ENCODE data around the gene CD82.

The CD82 gene

DNA sequence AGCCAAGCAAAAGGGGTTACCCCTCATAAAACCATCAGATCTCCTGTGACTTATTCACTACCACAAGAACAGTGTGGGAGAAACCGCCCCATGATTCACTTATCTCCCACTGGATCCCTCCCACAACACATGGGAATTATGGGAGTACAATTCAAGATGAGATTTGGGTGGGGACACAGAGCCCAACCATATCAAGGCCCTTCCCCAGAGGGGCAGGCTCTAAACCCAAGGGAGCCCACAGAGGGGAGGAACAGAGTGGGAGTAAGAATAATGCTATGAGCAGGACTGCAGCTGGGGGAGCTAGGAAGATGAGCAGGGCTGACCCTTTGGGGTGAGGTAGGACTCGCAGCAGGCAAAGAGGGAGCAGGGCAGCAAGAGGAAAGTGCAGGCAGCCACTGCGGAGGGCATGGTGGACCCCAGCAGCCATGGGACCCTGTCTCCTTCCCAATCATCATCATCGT, 59.3 kb downstream of the CD82 start:
- in situ Hi-C loops (cut with MboI; ENCODE audit: low sequenced_read_pairs): loop anchor here (10.0 to 25.0 kb wide), 3 partner anchors 290 to 463 kb away; no protein-coding TSS in a partner anchor

DNA sequence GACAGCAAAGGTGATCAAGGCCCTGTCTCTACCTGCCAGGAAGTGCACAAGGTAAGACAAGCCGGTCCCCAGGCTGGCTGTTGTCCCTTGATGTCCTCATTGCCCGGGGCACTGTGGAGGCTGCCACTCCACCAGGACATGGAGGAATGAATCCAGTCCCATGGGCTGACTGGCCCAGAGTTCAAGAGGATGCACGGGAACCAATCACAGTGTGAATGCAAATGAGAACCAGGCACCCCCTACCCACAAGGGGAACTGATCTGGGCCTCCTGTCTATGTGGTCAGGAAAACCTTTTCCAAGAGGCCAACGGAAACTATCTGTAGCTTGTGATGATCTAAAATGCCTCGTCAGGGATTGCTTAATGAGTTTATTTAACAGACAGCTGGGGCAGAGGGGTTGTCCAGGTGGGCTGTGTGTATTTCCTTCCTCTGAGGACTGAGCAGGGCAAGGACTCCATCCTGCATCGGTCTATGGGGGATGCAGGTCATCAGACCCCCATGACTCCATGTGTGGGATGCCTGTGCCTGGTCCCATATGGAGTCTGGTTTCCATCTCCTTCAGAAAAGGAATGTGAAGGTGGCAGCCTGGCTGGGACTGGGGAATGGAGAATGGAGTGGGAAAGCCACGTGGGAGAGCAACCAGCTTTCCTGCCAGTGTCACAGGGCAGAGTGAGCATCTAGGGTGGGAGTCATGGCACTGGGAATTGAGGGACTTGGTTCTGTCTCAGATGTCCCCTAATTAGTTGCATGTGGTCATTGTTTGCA, 60.5 kb downstream of the CD82 start:
- in situ Hi-C loops (cut with MboI; ENCODE audit: low sequenced_read_pairs): loop anchor here (10.0 to 25.0 kb wide), 2 partner anchors 289 to 339 kb away; no protein-coding TSS in a partner anchor

DNA sequence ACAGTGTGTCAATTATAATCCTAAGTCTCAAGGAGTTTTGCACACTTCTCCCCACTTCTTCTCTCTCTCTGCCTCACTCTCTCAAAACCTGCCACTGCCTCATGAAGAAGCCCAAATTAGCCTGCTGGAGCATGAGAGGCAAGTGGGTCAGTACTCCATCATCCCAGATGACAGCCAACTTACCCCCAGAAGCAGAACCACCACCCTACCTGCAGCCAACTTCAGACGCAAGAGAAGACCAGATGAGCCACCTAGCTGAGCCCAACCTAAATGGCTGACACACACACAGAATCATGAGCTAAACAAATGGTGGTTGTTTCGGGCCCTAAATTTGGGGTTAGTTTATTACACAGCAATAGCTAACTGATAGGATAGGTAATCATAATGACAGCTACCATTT, 61.2 kb downstream of the CD82 start:
- in situ Hi-C loops (cut with MboI; ENCODE audit: low sequenced_read_pairs): loop anchor here (10.0 to 25.0 kb wide), 2 partner anchors 288 to 339 kb away; no protein-coding TSS in a partner anchor

DNA sequence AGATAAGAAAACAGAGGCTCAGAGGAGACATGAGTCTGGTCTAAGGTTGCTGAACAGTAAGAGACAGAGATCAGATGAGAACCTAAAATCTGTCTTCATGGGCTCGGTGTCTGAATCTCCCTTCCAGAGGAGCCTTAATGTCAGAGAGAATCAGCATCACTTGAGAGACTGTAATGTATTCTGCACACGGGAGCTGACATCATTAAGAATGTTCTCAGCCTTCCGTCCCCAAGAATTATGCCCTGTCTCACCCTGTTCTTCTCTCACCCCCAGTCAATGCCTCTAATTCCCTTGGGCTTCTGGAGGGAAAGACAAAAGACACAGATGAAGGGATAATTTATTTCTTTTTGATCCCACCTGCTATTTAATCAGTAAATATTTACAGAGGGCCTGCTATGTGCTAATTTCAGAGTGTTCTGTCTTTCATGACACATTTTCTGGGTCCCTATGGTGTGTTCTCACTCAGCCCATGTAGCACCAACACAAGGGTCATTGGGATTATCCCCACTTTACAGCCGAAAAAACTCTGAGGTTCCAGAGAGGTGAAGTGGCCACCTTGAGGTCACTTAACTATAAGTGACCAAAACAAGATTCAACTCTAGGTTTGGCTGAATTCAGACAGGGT, 61.8 kb downstream of the CD82 start:
- in situ Hi-C loops (cut with MboI; ENCODE audit: low sequenced_read_pairs): loop anchor here (10.0 to 25.0 kb wide), 2 partner anchors 288 to 340 kb away; no protein-coding TSS in a partner anchor

DNA sequence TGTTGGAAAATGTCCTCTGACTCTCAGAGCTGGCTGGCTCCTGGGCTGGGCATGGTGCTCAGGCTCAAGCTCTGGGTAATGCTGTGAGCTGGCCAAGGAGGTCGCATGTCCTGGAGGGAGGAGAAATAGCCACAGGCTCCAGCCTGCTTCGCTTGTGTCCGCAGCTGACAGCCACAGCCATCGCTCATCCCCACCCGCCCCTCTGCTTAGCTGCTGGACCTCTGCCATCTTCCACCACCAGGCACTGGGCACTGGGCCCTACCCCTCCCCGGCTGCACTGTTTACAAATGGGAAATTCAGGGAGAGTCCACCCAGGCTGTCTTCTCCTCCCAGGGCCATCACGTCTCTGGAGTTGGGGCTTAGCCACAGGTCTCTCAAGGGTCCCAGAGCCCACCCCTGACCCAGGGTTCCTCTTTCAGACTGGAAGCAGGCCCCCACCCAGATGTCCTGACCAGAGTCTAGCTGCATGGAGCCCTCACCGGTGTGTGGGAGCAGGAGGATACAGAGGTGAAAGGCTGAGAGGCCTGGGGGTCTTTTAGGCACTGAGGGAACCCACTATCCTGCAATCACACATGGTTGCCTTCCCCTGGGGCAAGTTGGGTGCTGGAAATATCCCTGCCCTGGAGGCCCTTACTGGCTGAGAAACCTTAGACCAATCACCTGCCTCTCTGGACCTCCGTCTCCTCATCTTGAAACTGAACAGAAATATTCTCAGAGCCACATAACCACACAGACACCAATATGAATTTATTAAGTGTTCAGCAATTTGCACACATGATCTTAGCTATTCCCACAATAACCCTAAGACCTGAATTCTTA, 62.7 kb downstream of the CD82 start:
- in situ Hi-C loops (cut with MboI; ENCODE audit: low sequenced_read_pairs): loop anchor here (10.0 to 25.0 kb wide), 2 partner anchors 287 to 341 kb away; no protein-coding TSS in a partner anchor

DNA sequence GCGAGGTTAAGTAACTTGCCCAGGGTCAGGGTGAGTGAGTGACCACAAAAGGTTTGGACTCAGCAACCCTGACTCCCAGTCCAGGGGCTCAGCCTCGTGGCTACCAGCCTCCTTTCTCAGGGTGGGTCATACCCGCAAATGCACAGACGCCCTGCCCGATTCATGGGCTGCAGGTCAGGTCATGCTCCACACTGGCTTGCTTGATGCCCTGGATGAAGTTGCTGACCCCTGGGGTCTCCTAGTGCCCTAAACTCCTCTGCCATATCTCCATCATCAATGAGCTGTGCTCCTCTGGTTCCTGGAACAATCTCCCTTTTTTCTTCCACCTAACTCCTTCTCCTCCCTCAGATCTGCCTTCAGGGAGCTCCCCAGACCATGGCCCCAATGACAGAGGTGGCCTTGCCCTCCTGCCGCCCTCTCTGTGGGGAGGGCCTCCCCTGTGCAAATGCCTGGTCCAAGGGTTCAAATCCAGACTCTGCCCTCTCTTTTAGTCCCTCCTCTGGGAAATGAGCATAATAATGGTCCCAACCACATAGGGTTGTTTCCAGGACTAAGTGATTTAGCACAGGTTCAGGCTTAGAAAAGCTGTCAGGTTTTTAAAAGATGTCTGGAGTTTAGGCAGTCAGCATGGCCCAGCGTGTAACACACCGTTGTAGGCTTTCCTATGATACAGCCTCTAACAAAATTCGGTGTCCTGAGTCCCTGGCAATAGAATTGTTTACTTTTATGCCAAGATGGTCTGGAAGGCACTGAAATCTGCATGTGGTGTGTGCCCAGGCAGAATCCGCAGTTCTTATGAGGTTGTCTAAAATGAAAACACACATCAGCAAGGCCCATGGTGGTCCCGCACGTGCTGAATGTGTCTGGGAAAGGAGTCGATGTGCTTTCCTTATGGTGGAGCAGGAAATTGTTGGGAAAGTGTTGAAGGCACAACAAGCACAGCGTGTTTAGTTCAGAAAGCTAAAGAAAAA, 63.6 kb downstream of the CD82 start:
- in situ Hi-C loops (cut with MboI; ENCODE audit: low sequenced_read_pairs): loop anchor here (10.0 to 25.0 kb wide), 2 partner anchors 286 to 342 kb away; no protein-coding TSS in a partner anchor

DNA sequence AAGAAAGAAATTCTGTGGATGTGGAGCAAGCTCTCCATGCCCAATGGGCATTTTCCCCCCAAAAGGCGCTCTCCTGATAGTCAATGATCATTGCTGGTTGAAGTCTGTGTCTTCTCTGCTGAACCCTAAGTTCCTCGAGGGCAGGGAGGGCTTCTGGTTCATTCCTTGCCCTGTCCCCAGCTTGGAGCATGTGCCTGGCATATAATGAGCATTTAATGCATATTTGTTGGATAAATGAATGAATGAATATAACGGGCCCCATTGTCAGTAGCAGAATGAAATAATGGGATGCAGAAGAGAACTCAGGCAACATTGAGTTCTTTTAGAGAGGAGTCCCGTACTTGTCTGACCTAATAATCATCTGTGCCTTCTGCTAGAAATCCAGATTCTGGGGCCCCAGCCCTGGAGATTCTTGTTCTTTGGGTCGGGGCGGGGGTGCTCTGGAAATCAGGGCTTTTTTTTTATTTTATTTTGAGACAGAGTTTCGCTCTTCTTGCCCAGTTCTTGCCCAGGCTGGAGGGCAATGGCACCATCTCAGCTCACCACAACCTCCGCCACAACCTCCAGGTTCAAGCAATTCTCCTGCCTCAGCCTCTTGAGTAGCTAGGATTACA, 64.4 kb downstream of the CD82 start:
- in situ Hi-C loops (cut with MboI; ENCODE audit: low sequenced_read_pairs): loop anchor here (10.0 to 25.0 kb wide), 2 partner anchors 285 to 343 kb away; no protein-coding TSS in a partner anchor

DNA sequence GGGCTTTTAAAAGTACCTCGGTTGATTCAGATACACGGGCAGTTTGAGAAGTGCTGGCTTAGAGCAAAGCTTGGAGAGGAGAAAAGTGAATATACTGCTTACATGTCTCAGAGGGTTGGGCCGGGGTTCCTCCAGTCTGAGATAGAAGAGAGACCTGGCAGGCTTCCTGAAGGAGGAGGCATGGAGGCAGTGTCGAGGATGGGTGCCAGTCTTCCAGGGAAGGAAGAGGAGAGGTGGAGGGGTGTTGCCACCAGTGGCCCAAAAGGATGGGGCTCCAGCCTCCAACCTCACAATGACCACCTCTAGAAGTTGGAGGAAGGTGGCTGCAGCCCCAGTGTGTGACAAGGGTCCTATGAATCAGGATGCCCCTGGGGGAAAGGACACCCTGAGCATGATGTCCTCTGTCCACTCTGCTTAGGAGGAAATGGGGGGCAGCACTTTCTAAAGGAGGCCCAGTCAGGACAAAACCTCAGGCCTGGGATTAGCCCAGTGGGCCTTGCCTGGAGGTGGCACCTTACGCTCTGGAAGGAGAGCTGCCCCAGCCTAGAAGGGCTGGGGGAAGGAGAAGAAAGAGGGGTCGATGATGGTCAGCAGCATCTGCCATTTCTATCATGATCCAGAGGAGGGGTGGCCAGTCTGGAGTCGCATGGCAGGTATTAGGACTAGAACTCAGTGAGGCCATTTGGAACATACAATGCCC, 65.2 kb downstream of the CD82 start:
- in situ Hi-C loops (cut with MboI; ENCODE audit: low sequenced_read_pairs): loop anchor here (25.0 kb wide), 1 partner anchor 343 kb away; no protein-coding TSS in a partner anchor

DNA sequence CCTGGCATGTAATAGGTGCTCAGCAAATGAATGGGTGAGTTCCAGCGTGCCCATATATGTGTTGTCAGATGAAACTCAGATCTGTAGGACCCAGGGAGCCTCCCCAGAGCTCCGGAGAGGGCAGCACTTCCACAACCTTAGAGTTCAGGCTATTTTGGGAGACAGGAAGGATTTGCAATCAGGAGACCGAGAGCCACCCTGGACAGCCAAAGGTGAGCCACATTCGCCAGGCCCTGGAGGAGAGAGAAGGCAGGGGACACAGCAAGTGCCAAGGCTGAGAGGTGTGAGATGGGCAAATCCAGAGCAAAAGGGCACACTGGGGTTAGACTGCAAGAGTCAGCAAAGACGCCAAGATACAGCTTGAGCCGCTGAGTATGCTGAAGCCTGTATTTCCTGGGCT, 66.4 kb downstream of the CD82 start:
- in situ Hi-C loops (cut with MboI; ENCODE audit: low sequenced_read_pairs): loop anchor here (25.0 kb wide), 1 partner anchor 345 kb away; no protein-coding TSS in a partner anchor

DNA sequence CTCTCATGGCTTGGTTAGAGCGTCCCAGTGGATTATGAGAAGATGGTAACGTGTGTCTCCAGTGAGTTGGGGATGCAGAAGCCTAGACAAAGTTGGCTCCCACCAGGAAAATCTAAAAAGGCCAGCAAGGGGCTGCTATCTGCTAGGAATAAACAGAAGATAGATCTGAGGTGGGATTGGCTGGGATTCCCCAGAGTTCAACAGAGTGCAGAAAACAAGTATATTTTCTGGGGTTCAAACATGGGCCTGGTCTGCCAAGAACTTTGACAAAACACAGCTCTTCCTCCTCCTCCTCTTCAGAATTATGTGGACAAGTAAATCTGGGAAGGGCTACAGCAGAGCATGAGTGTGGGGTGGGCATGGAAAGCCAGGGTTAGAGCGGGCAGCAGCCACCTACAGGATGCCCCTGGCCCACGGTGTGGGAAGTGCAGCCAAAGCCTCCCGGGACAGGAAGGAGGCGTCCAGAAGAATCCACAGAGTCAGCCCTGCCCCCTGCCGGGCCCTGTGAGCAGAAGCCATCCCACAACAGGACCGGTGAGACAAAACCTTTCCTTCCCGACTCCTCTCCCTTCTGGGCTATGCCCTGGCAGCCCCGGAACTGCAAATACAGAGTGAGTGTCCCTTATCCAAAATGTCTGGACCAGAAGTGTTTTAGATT, 67.1 kb downstream of the CD82 start:
- in situ Hi-C loops (cut with MboI; ENCODE audit: low sequenced_read_pairs): loop anchor here (25.0 kb wide), 1 partner anchor 345 kb away; no protein-coding TSS in a partner anchor

DNA sequence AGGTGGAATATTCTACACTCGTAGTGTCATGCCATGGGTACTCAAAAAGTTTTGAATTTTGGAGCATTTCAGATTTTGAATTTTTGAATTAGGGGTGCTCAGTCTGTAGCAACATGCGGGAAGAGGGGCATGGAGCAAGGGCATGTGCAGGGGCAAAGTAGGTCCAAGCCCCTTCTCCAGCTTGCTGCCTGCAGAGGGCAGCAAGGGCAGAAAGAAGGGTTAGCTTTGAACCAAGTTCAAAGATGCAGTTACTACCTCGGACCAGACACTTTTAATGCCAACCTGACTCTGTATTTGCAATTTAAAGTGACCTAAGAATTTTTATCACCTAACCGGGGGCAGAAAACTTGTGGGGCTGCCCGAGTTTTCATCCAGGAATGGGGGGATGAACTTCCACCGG, 68.2 kb downstream of the CD82 start:
- in situ Hi-C loops (cut with MboI; ENCODE audit: low sequenced_read_pairs): loop anchor here (25.0 kb wide), 1 partner anchor 346 kb away; no protein-coding TSS in a partner anchor

DNA sequence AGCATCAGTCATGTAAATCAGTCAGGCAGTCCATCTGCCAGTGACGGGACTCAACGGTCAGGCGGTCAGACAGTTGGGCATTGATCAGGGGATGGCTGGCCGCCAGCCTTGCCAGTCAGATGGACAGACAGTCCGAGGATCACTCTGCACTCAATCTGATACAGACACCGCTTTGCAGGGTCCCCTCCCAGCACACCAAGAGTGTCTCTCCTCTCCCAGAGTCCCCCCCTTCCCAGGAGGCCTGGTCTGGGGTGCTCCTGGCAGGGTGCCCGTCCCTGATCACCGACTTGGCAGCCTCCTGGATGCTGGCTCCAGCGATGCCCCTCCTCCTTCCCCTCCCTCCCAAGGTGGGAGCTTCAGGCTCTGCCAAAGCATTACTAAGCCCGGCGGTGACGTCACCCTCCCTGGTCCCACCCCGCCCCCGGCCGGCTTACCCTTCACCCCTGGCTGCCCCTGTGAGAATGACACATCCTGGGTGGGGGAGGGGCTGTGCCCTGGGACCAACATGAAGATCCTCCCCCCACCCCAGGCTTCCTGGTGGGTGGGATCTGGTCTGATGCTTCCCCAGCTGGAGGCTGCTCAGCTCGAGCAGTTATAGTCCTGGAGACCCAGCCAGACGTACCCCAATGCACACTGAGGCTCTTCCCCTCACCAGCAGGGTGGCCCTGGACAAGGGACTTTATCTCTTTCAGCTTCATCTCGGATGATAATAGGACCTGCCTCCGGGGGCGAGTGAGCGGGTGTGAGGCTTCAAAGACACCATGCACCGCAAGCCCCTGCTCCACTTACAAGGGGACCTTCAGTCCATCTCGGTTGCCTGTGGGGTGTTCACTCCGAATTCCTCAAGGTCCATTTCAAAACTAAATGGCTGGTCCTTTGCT, 69.2 kb downstream of the CD82 start:
- in situ Hi-C loops (cut with MboI; ENCODE audit: low sequenced_read_pairs): loop anchor here (25.0 kb wide), 1 partner anchor 347 kb away; no protein-coding TSS in a partner anchor

DNA sequence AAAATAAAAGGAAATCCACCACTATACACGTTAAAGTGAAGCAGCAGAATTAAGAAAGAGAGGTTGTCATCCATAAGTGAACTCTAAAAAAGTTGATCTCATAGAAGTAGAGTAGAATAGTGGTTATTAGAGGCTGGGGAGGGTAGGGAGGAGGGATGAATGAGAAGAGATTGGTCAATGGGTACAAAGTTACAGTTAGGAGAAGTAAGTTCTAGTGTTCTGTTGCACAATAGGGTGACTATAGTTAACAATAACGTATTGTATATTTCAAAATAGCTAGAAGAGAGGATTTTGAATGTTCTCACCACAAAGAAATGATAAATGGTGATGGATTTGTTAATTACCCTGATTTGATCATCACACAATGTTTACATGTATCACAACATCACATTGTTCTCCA, 72.0 kb downstream of the CD82 start:
- in situ Hi-C loops (cut with MboI; ENCODE audit: low sequenced_read_pairs): loop anchor here (25.0 kb wide), 1 partner anchor 350 kb away; no protein-coding TSS in a partner anchor

DNA sequence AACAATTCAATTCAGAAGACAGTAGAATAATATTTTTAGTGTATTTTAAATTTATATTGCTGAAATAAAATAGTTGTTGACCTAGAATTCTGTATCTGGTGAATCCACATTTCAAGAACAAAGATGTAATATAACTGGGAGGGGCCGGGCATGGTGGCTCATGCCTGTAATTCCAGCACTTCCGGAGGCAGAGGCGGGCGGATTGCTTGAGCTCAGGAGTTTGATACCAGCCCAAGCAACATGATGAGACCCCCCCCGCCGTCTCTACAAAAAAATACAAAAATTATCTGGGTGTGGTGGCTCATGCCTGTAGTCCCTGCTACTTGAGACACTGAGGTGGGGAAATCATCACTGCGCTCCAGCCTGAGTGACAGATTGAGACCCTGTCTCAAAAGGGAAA, 72.6 kb downstream of the CD82 start:
- in situ Hi-C loops (cut with MboI; ENCODE audit: low sequenced_read_pairs): loop anchor here (25.0 kb wide), 1 partner anchor 351 kb away; no protein-coding TSS in a partner anchor

DNA sequence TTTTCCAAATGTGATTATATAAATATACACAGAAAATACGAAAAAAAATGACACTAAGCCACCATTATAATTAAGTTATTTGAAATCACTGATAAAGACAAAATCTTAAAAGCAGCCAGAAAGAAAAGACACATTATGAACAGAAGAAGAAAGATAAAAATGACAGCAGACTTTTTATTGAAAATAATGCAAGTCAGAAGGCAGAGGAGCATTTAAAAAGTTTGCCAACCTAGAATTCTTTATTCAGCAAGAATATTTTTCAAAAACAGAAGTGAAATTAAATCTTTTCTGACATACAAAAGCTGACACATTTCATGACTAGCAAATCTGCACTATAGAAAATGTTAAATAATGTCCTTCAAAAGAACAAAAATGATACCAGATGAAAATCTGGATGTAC, 77.8 kb downstream of the CD82 start:
- in situ Hi-C loops (cut with MboI; ENCODE audit: low sequenced_read_pairs): loop anchor here (25.0 kb wide), 1 partner anchor 356 kb away; no protein-coding TSS in a partner anchor

DNA sequence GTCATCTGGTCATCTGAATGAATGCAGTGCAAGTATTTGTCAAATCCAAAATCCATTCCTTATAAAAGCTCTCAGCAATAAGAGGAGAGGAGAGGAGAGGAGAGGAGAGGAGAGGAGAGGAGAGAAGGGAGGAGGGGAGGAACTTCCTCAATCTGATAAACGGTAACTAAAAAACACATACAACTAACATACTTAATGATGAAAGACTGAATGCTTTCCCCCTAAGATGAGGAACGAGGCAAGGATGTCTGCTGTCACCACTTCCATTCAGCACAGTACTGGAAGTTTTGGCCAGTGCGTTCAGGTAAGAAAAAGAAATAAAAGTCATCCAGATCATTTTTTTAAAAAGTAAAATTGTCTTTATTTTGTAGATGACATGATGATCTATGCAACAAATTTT, 80.4 kb downstream of the CD82 start:
- in situ Hi-C loops (cut with MboI; ENCODE audit: low sequenced_read_pairs): loop anchor here (25.0 kb wide), 1 partner anchor 359 kb away; no protein-coding TSS in a partner anchor
